Heart left ventricle (tissue), 13 donors: ENCODE results near the gene DR1.

ENCODE experiments used
- POLR2A ChIP-seq, 2 donors: fragments of 450-650 bp; IDR thresholded peaks; one replicate each; pipeline ENCODE4 v1.6.1; 2017; ENCODE audit warnings: antibody characterized with exemption in 2 of 2, mild to moderate bottlenecking in 2 of 2, moderate library complexity in 2 of 2
- TF ChIP-seq, protein P1 (sequence below), 12 donors: fragments of 200-600 bp; sonication (generic) in 4 of 12; IDR thresholded peaks; one replicate each; pipeline versions ENCODE4 v1.5.0 to v1.8.0; 2018 to 2022; ENCODE audit warnings: antibody characterized with exemption in 12 of 12, mild to moderate bottlenecking in 5 of 12
- donor health status: ischemic (EF 13 %, LVEDD 7.1; RV severe dilation, severe dysfunction).
- donor health status: DM: no; HTN: yes; CAD: no.
- donor health status: DM: no; HTN: no; CAD: no.
- donor health status: ischemic (EF 25% LVEDD 6.9; RV normal size, moderate dysfunction).
- donor health status: ischemic (EF 25% LVEDD 5.7; RV mildly dilated, moderate dysfunction).
- donor health status: ischemic (EF 35%, LVEDD 5.7; RV mildly dilated, moderate dysfunction).
- donor health status: nonischemic (EF 11% LVEDD 7.7; RV severe dilation, severe dysfunction).
- donor health status: DM: yes; HTN: yes; CAD: no.
- donor health status: PGD.
- donor health status: ischemic (EF 29% LVEDD 5.4; RV normal size, mild dysfunction).
- donor health status: nonischemic (EF 23%, LVEDD 6.1; RV moderate dilation, normal function).

DNA sequence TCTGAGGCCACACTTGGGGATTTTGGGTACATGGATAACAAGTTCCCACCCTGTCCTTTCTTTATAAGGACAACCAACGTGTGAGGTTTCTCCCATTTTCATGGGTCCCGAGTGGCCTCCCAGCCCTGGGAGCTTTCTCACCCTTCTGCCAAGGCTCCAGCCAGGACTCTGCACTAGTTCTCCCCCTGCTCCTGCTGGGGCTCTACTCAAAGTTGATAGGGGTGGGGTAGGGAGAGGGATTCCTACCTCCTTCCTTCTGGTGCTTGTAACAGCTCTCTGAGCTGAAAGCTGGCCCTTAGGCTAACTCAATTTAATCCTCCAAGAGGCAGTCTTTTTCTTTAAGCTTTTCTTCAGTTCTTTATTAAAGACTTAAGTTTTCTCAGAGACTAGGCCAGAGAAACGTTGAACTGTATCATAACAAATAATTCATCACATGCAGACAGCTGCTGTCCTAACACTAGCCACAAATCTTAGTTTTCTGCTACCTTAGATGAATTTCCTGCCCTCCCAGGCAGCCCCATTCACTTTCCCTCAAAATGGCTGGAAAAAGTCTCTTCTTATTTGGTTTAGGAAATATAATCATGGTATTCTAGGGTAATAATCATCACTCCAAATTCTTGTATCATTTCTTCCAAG is 22.4 kb upstream of the DR1 start:
- TF ChIP-seq, protein P1, sequence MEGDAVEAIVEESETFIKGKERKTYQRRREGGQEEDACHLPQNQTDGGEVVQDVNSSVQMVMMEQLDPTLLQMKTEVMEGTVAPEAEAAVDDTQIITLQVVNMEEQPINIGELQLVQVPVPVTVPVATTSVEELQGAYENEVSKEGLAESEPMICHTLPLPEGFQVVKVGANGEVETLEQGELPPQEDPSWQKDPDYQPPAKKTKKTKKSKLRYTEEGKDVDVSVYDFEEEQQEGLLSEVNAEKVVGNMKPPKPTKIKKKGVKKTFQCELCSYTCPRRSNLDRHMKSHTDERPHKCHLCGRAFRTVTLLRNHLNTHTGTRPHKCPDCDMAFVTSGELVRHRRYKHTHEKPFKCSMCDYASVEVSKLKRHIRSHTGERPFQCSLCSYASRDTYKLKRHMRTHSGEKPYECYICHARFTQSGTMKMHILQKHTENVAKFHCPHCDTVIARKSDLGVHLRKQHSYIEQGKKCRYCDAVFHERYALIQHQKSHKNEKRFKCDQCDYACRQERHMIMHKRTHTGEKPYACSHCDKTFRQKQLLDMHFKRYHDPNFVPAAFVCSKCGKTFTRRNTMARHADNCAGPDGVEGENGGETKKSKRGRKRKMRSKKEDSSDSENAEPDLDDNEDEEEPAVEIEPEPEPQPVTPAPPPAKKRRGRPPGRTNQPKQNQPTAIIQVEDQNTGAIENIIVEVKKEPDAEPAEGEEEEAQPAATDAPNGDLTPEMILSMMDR (IDR thresholded peaks at IDR 0.05), result no peak
- TF ChIP-seq POLR2A (IDR thresholded peaks at IDR 0.05), result no peak
